NCI-H2081 treated with DMSO at 0.1 percent for 48 hours (cell line): ENCODE data around the gene SERBP1.
"Not testable (repeated sequence)": the region's sequence is repeated elsewhere in the genome, so short reads cannot be mapped to it uniquely, and the experiment has no call there.

Source experiments
- DNase-seq: peaks from one replicate; lab custom pipeline; 2025; lab: John Stamatoyannopoulos, UW

SERBP1 gene

DNA sequence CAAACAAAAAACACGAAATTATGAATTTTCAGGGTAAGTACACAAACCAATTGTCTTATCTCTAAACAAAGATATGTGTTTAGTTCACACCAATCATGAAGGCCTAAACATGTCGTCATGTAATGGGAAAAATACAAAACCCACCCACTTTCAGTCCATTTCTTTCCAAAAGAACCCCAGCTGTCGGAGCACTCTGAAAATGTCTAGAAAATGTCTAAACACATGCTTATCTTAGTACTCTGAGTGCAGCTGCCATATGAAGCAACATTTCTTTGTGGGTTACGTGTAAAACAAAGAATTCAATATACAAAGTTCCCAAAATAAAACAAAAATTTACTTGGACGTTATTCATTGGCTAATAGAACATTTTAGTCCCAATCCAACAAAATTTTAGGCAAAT, 22.7 kb downstream of the SERBP1 start:
- DNase-seq: no peak

GRCh38 chr1:67405473-67406245, 24.5 kb downstream of the SERBP1 start:
- no peak for DNase-seq

DNA sequence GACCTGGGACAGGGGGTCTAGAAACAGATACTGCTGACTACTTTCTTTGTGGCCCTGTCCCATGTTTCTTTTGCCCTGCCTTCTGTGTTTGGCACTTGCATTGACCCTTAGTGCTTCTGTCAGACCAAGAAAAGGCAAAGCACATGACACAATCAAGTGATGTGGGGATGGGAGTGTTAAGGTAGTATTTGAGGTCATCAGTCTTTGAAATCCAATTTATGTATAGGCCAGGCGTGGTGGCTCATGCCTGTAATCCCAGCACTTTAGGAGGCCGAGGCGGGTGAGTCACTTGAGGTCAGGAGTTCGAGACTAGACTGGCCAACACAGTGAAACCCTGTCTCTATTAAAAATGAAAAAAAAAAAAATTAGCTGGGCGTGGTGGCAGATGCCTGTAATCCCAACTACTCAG, 26.0 kb downstream of the SERBP1 start:
- DNase-seq: no peak

- no peak for DNase-seq
These were observed 28.8 kb downstream of the SERBP1 start for GRCh38 chr1:67401443-67401842.

GRCh38 chr1:67400029-67400786, 30.0 kb downstream of the SERBP1 start:
- not testable (repeated sequence) for DNase-seq

DNA sequence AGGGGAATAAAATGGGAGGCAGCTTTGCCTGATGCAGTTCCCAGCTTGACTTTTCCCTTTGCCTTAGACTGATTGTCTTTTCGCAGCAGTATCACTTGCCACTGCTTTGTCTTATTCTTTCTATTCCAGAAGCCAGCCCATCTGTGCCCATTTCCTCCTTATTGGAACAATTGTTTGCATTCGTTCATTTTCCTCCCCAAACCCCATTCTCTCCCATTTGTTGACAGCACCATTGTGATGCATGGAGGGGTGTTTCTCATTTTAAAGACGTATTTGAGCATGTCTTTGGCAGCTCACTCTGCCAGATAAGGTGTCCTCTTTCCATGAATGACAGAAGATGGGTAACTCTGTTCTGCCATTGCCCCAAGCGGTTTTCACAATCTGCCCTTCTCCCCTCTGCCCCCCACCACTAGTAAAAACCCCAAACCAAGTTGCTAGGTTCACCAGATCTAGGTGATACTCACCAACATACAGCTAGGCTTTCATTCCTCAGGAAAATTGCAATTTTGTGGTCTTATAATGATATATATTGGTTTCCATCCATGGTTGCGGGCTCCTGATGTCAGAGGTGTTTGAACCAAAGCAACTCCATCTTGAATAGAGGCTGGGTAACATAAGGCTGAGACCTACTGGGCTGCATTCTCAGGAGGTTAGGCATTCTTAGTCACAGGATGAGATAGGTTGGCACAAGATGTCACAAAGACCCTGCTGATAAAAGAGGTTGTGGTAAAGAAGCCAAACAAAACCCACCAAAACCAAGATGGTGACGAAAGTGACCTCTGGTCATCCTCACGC, 30.8 kb downstream of the SERBP1 start:
- no peak for DNase-seq

DNA sequence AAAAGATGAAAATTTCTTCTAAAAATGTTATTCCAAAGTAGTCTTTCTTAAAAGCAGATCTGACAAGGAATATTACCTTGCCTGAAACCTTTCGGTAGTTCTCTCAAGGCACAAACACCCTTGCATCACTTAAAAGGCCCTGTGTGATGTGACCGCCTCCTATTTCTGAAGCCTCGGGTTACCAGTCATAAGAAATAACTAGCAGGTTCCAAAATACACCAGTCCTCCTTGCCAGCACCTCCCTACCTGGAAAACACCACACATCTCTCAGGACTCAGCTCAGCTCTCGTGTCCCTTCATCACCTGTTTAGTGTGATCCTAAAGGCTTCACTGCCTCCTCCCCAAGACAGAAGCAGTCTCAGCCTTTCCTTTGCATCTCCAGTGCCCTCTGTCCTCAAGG, 35.7 kb downstream of the SERBP1 start:
- no peak for DNase-seq

DNA sequence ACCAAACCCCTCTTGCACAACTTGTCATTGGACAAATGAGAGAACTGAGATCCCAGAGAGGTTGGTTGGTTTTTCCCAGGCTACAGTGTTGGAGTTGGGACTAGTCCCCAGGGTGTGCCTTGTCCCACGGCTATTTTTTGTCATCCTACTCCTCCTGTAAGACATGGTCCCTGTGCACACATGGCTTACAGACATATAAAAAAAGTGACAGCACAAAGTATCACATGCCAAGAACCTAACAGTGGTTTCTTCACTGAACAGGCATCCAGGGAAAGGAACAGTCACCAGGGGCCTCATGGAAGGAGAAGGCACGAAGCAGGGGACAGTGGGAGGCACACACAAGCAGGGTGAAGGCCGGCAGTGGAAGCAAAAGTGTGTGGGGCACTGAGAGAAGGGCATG, 36.5 kb downstream of the SERBP1 start:
- DNase-seq: no peak

- no peak for DNase-seq
These were observed 37.0 kb downstream of the SERBP1 start for GRCh38 chr1:67393240-67393639.

- no peak for DNase-seq
These were observed 39.9 kb downstream of the SERBP1 start for GRCh38 chr1:67390041-67390887.

DNA sequence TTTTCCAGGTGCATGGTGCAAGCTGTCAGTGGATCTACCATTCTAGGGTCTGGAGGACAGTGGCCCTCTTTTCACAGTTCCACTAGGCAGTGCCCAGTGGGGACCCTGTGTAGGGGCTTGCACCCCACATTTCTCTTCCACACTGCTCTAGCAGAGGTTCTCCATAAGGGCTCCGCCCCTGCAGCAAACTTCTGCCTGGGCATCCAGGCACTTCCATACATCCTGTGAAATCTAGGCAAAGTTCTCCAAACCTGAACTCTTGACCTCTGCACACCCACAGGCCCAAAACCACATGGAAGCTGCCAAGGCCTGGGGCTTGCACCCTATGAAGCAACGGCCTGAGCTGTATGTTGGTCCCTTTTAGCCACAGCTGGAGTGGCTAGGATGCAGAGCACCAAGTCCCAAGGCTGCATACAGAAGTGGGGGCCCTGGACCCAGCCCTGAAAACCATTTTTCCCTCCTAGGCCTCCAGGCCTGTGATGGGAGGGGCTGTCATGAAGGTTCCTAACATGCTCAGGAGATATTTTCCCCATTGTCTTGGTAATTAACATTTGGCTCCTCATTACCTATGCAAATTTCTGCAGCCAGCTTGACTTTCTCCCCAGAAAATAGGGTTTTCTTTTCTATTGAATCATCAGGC, 46.1 kb downstream of the SERBP1 start:
- DNase-seq: no peak

GRCh38 chr1:67382292-67382691, 47.9 kb downstream of the SERBP1 start:
- DNase-seq: no peak

DNA sequence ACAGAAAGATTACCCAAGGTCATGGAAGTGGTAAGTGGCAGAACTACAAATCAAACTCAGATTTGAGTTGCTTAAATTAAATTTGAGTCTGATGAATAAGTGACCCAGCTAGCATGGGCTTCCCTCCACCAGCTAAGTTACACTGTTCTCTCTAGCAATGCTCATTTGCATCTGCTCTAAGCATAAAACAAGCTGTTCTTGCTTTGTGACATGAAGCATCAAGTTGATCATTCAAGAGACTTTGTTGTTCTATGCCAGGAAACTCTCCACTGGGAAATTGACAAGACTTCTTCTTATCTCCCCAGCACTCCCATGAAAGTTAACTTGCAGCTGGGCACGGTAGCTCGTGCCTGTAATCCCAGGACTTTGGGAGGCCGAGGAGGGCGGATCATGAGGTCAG, 49.0 kb downstream of the SERBP1 start:
- DNase-seq: no peak

- DNase-seq: no peak
These were observed 52.9 kb downstream of the SERBP1 start for GRCh38 chr1:67377253-67377652.

DNA sequence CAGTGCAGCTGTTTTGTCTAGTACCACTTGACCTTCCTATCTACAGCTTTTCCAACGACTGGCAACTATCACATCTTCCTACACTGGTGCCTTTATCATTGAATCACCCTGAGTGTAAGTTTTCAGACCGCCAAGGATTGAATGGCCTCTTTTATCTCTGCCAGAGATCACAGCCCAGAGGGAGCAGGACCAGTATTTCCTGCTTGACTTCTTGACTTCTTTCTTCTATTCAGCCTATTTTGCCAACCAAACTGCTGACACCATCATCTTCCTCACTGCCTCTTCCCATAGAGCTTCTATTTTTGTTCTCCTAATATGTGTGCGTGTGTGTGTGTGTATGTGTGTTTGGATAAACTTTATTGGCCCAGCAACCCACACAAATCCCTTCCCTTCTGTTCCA, 53.8 kb downstream of the SERBP1 start:
- DNase-seq: no peak

DNA sequence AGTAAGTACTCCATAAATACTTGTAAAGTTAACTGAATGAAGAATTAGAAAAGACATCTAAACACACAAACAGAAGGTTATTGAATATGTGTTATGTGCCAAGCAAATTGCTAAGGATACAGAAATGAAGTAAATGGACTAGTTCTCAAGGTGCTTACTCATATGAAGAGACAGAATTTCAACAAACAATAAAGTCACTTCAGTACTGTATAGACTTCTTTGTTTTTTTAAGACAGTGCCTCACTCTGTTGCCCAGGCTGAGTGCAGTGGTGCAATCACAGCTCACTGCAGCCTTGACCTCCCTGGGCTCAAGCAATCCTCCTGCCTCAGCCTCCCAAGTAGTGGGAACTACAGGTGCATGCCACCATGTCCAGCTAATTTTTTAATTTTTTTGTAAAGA, 57.3 kb downstream of the SERBP1 start:
- DNase-seq: no peak

DNA sequence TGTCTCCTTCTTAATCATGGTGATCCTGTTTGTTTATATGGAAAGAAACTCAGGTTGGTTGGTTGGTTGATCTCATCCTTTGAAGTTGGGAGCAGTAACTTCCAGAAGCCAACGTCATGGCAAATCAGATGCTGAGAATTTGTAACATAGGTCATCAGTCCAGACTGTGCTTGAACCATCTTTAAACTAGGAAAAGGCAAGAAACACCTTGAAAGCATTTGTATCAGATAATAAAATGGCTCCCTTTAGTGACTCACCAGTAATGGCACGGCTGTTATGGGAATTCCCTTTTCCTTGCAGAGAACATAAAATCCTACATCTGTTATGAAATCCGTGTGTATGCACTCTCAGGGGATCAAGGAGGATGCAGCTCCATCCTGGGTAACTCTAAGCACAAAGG, 58.1 kb downstream of the SERBP1 start:
- no peak for DNase-seq

DNA sequence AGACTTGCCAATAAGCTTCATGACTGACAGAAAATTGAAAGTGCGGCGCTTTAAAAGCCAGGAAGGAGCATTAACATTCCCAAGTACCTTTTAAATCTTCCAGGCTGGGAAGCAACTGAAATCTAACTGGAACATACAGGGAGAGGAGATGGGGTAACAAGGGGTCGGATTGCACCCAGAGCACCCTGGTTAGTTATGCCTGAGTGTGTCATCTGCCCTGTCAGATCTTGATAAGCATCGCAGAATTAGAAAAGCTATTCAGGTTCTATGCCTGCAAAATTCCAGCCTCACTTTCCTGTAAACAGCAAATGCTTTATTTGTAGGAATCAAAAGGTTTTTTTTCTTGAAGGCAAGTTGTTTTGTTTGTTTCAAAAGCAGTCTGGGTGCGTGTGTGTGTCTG, 58.5 kb downstream of the SERBP1 start:
- DNase-seq: no peak

DNA sequence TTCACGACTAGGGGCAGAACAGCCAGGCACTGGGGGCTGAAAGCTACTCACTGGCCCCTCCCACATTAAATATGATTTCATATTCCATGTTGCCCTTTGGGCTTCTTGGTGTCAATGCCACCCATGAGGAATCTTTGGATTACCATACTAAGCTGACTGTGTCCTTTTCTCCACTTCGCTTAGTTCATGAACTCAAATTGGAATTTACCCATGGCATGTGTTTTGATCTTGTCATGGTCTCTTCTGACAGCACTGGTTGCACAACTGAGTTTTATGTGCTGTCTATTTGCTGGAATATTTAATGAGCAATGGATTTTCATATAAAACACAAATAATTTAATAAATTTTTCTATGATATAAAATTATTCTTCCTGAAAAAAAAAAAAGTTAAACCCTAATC, 59.2 kb downstream of the SERBP1 start:
- no peak for DNase-seq

- no peak for DNase-seq
These were observed 62.1 kb downstream of the SERBP1 start for GRCh38 chr1:67368046-67368514.

DNA sequence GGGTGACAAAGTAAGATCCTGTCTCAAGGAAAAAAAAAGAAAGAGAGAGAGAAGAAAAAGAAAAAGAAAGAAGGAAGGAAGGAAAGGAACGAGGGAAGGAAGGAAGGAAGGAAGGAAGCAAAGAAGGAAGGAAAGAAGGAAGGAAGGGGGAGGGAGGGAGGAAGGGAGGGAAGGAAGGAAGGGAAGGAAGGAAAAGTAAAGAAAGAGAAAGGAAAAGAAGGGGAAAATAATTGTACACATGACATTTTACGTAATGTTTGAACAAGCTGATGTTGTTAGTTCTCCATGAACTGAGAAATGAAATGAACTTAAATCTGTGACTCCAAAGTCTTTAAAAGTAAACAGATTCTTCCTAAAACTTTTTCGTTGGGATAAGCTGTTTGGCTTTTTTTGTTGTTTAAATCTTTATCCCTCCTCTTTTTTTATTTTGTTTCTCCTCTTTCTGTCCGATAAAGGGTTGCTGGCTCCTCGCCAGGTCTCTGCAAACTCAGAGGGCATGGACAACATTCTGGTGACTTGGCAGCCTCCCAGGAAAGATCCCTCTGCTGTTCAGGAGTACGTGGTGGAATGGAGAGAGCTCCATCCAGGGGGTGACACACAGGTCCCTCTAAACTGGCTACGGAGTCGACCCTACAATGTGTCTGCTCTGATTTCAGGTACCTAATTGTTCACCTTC, 62.7 kb downstream of the SERBP1 start:
- no peak for DNase-seq
